AG09319 (cell line): ENCODE measurements around the gene PBX2.

Source experiments
- DNase-seq: peaks from one replicate; pipeline ENCODE4 v3.0.0-alpha.2; 2010; ENCODE audit warnings: low read depth; ENCODE audit errors: extremely low read depth
- TF ChIP-seq, protein P1 (sequence below): IDR thresholded peaks from 2 replicates; pipeline ENCODE4 v1.5.1; 2011; ENCODE audit warnings: low read depth, mild to moderate bottlenecking, inconsistent platforms, low read length, moderate library complexity

Gene PBX2

GRCh38 chr6:32202186-32202585 lies 12.2 kb upstream of the PBX2 start:
- TF ChIP-seq, protein P1, sequence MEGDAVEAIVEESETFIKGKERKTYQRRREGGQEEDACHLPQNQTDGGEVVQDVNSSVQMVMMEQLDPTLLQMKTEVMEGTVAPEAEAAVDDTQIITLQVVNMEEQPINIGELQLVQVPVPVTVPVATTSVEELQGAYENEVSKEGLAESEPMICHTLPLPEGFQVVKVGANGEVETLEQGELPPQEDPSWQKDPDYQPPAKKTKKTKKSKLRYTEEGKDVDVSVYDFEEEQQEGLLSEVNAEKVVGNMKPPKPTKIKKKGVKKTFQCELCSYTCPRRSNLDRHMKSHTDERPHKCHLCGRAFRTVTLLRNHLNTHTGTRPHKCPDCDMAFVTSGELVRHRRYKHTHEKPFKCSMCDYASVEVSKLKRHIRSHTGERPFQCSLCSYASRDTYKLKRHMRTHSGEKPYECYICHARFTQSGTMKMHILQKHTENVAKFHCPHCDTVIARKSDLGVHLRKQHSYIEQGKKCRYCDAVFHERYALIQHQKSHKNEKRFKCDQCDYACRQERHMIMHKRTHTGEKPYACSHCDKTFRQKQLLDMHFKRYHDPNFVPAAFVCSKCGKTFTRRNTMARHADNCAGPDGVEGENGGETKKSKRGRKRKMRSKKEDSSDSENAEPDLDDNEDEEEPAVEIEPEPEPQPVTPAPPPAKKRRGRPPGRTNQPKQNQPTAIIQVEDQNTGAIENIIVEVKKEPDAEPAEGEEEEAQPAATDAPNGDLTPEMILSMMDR, result no peak
- DNase-seq, result no peak

DNA sequence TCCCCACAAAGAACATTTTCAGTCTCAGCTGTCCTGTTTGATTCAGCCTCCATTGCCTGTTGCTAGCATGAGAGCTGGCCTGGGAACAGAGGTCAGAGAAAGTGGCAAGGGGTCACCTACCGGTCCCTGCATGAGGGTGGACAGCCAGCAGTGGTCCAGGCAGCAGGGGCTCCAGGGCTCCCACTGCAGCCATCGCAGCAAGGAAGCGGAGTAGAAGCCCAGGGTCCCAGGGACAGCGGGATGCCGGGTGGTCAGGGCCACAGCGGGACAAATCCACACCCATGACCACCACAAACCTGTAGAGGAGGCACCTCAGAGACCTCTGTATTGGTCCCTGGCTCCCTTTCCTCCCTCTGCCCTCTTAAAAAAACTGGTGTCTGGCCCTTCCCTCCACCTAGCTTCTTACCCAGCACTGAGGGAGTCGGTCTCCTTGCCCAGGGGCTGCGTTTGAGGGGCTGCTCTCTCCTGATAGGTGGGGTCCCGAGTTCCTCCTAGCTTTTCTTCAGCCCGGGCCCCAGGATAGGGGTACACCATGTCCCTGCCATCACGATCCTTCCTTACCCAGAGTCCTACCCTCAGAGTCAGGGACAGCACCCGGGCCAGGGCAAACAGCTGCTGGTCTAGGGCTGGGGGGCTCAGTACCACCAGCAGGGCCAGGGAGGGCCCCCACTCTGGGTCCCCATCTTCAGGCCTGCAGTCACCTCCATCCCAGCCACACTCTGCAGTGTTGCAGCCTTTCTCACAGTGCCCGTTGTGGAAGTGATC lies 10.9 kb upstream of the PBX2 start:
- DNase-seq, result no peak
- TF ChIP-seq, protein P1, result no peak

GRCh38 chr6:32198866-32199265 lies 8.9 kb upstream of the PBX2 start:
- TF ChIP-seq, protein P1, result no peak
- DNase-seq, result no peak

DNA sequence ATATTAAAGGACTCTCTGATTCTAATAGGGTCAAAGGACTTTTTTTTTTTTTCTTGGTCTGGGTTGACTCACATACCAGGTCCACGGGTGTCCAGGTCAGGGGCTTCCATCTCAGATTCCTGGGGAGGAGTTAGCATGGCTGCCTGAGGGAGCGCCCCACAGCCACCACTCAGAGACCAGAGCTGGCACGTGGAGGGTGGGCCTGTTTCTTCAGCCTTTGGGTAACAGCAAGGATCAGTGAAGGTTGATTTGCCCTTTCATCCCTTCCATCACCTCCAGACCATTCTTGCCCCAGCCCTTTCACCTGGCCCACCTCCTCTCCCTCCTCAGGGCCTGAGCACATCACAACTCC lies 8.3 kb upstream of the PBX2 start:
- TF ChIP-seq, protein P1, result no peak
- DNase-seq, result no peak

- DNase-seq, result no peak
- TF ChIP-seq, protein P1, result no peak; the same call in 1 of the 2 replicates
Measured at GRCh38 chr6:32196682-32197616, 6.9 kb upstream of the PBX2 start.

GRCh38 chr6:32195902-32196681 lies 6.1 kb upstream of the PBX2 start:
- TF ChIP-seq, protein P1, result no peak

More at GRCh38 chr6:32195902-32196681, 6.1 kb upstream of the PBX2 start:
- DNase-seq, result peak; percentile 59
